ENCODE results near the gene TMPRSS6.

The TMPRSS6 gene

GRCh38 chr22:37090920-37091695 is 18.4 kb downstream of the TMPRSS6 start:
- no peaks in the 10 kb centered on the region for H3K9me3 Mint-ChIP-seq
- peaks cover 10% of the 10 kb centered on the region for H3K27me3 Mint-ChIP-seq
- H3K27ac Mint-ChIP-seq: peak overlapping the region in 1 of 2 donors; percentile 36
- ATAC-seq (no peak), DNase-seq (no peak)
- peaks cover 53% of the 10 kb centered on the region for H3K4me1 Mint-ChIP-seq
- H3K4me3 Mint-ChIP-seq: no peak overlapping the region

DNA sequence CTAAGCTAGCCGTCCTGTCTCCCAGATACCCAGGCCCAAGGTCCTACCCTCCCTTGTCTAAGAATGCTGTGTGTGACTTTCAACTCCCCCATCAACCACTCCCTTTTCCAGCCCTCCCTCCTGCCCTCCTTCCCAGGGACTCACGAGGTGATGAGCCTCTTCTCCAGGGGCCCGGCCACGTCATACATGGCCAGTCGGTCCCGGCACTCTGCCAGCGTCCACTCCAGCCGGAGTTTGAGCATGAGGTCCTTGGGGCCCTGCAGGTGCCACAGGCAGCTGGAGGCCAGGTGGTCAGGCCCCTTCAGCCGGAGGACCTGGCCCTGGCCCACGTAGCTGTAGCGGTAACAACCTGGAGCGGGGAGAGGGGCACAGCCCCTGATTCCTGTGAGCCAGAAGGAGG is 20.1 kb downstream of the TMPRSS6 start:
- Mint-ChIP-seq H3K27me3 (no peaks in the 10 kb centered on the region), H3K27ac (no peak overlapping the region), H3K4me3 (peak overlapping the region in 1 of 2 donors; percentile 25), H3K9me3 (no peaks in the 10 kb centered on the region), H3K4me1 (peaks cover 39% of the 10 kb centered on the region)
- no peak for DNase-seq
- ATAC-seq: no peak

- DNase-seq: no peak
- Mint-ChIP-seq H3K4me3 (peak overlapping the region; percentile 10 to 67), H3K9me3 (no peaks in the 10 kb centered on the region), H3K27me3 (no peaks in the 10 kb centered on the region), H3K4me1 (peaks cover 40% of the 10 kb centered on the region), H3K27ac (peak overlapping the region in 1 of 2 donors; percentile 18)
- ATAC-seq: no peak
Measured at GRCh38 chr22:37088750-37089408, 20.6 kb downstream of the TMPRSS6 start.

- H3K27ac Mint-ChIP-seq: peak overlapping the region in 1 of 2 donors; percentile 18
- H3K4me3 Mint-ChIP-seq: peak overlapping the region in 1 of 2 donors; percentile 67
- peak; percentile 33 for ATAC-seq
- DNase-seq: no peak
- H3K4me1 Mint-ChIP-seq: peaks cover 47% of the 10 kb centered on the region
- H3K9me3 Mint-ChIP-seq: no peaks in the 10 kb centered on the region
- H3K27me3 Mint-ChIP-seq: no peaks in the 10 kb centered on the region
Measured at GRCh38 chr22:37088108-37088605, 21.4 kb downstream of the TMPRSS6 start.

GRCh38 chr22:37086184-37086583 is 23.3 kb downstream of the TMPRSS6 start:
- no peak overlapping the region for H3K4me3 Mint-ChIP-seq
- DNase-seq: no peak
- H3K27ac Mint-ChIP-seq: no peak overlapping the region
- ATAC-seq: no peak
- H3K27me3 Mint-ChIP-seq: no peaks in the 10 kb centered on the region
- H3K9me3 Mint-ChIP-seq: no peaks in the 10 kb centered on the region
- H3K4me1 Mint-ChIP-seq: peaks cover 64% of the 10 kb centered on the region

DNA sequence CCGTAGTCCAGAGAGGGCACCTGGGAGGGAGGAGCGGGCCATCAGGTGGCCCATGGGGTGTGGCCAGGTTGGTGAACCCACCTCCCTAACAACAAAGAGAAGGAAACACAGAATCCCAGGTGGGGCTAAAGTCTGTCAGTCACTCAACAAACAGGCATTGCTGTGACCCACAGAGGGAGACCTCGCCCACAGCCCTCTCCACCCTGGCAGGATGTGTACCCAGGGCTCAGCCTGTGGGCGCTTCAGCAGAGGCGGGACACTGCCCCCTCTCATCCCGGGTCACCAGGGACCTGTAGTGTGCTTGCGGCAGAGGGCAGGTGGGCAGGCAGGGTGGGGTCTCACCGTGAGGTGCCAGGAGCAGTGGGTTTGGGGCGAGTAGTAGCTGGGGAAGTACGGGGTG is 25.1 kb downstream of the TMPRSS6 start:
- Mint-ChIP-seq H3K27ac (no peak overlapping the region), H3K4me3 (no peak overlapping the region), H3K9me3 (no peaks in the 10 kb centered on the region), H3K27me3 (no peaks in the 10 kb centered on the region), H3K4me1 (peaks cover 71% of the 10 kb centered on the region)
- ATAC-seq (no peak), DNase-seq (no peak)

DNA sequence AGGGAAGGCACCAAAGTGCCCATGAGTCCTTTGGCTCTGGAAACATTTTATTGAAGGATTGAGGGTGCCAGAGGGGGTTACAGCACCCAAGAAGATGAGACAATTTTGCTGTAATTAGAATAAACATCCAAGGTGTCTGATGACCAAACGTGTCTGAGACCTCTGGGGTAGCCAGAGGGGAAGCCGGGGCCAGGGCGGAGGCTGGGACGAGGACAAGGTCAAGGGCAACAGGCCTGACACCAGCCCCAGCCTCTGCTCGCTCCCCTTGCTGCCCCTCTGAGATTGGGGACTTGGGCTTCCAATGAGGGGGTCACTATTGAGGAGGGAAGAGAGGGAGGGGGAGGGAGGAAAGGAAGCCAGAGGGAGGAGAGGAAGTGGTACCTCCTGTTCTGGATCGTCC is 25.6 kb downstream of the TMPRSS6 start:
- H3K27me3 Mint-ChIP-seq: no peaks in the 10 kb centered on the region
- no peak for ATAC-seq
- peak overlapping the region in 1 of 2 donors; percentile 13 for H3K27ac Mint-ChIP-seq
- DNase-seq: no peak
- H3K4me3 Mint-ChIP-seq: no peak overlapping the region
- peaks cover 73% of the 10 kb centered on the region for H3K4me1 Mint-ChIP-seq
- H3K9me3 Mint-ChIP-seq: no peaks in the 10 kb centered on the region

- Mint-ChIP-seq H3K27me3 (no peaks in the 10 kb centered on the region), H3K4me1 (peaks cover 71% of the 10 kb centered on the region), H3K9me3 (no peaks in the 10 kb centered on the region), H3K4me3 (peak overlapping the region in 1 of 2 donors; percentile 1), H3K27ac (peak overlapping the region; percentile 77 to 79)
- no peak for ATAC-seq
- peak in 1 of 2 donors; percentile 27 for DNase-seq
Measured at GRCh38 chr22:37082251-37082873, 27.2 kb downstream of the TMPRSS6 start.

- H3K4me1 Mint-ChIP-seq: peaks cover 74% of the 10 kb centered on the region
- ATAC-seq (no peak), DNase-seq (no peak)
- H3K27ac Mint-ChIP-seq: peak overlapping the region in 1 of 2 donors; percentile 79
- H3K9me3 Mint-ChIP-seq: no peaks in the 10 kb centered on the region
- H3K4me3 Mint-ChIP-seq: no peak overlapping the region
- H3K27me3 Mint-ChIP-seq: no peaks in the 10 kb centered on the region
Measured at GRCh38 chr22:37080838-37081237, 28.7 kb downstream of the TMPRSS6 start.

GRCh38 chr22:37080438-37080837 is 29.1 kb downstream of the TMPRSS6 start:
- Mint-ChIP-seq H3K4me1 (peaks cover 78% of the 10 kb centered on the region), H3K9me3 (no peaks in the 10 kb centered on the region), H3K4me3 (peak overlapping the region; percentile 77 to 84), H3K27me3 (no peaks in the 10 kb centered on the region), H3K27ac (peak overlapping the region; percentile 88 to 98)
- DNase-seq: no peak
- ATAC-seq: no peak

DNA sequence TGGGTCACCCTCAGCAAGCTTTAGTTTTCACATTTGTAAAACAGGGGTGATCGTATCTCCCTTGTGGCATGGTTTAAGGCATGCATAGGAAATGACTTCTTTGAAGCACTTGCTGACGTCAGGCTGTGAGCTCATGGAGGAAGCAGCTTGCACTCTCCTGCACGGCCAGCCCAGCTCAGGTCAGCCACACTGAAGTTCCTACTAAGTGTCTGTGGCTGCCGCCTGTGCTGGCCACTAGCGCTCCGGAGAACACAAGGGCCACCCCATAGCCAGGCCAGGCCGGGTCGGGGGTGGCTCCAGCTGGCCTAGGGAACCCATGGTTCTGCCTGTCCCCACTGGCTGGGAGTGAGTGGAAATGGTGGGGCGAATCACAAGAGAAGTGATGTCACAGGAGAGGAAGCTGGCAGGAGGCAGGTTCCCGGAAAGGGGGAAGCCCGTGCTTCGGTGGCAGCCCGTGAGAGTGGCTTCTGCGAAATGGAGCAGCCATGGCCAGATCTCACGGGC is 29.8 kb downstream of the TMPRSS6 start:
- Mint-ChIP-seq H3K27ac (peak overlapping the region; percentile 88 to 98), H3K4me1 (peaks cover 79% of the 10 kb centered on the region), H3K9me3 (no peaks in the 10 kb centered on the region), H3K27me3 (no peaks in the 10 kb centered on the region), H3K4me3 (peak overlapping the region; percentile 77 to 84)
- DNase-seq: peak; percentile 59 to 84
- peak; percentile 86 for ATAC-seq

DNA sequence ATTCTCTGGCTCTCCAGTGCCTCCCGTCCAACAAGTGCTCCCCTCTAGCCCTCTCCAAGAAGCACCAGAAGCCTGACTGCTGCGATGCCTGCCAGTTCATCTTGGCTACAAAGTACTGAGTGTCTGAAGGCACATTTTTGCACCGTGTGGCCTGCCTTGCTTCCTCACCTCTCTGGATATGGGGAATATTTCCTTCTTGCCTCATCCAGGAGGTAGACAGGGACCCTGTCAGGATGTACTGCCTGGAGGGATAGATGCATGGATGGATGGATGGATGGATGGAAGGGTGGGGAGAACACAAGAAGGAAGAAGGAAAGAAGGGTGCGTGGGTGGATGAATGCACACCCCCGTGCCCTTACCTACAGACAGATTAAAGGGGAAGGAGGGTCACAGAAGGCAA is 30.4 kb downstream of the TMPRSS6 start:
- ATAC-seq: peak; percentile 17

DNA sequence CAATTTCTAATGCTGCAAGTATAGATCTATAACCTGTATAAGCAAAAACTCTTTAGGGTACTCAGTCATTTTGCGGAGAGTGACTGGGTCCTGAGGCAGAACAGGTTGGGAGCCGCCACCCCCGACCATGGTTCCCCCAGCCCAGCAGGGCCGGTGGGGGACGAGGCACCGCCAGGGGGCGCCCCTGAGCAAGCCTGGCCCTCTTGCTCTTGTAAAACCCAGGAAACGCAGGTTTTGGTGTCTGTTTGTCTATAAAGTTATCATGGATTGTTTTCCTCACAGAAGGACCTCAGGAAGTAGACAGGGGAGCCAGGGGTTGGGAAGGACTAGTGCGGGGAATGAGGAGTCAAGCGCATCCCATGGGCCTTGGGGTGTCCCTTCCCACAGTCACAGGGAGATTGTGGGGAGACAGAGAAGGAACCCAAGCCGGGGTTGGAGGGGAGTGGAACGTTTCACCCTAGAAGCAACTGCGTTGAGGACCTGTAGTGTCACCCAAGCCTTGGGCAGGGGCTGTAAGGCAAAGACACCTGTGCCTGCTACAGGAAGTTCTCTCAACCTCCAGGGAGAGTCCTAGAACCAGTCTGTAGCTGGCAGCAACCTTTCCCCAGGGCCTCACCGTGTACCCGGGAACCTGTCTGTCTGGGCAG is 31.6 kb downstream of the TMPRSS6 start:
- peak overlapping the region; percentile 85 to 98 for H3K27ac Mint-ChIP-seq
- peaks cover 63% of the 10 kb centered on the region for H3K4me1 Mint-ChIP-seq
- peak; percentile 56 for ATAC-seq
- peak overlapping the region; percentile 77 to 84 for H3K4me3 Mint-ChIP-seq
- H3K27me3 Mint-ChIP-seq: no peaks in the 10 kb centered on the region
- no peaks in the 10 kb centered on the region for H3K9me3 Mint-ChIP-seq
- peak; percentile 87 for DNase-seq

More for the DNA sequence above, 30.4 kb downstream of the TMPRSS6 start:
- H3K4me1 Mint-ChIP-seq: peaks cover 74% of the 10 kb centered on the region
- peak overlapping the region; percentile 77 to 84 for H3K4me3 Mint-ChIP-seq
- H3K9me3 Mint-ChIP-seq: no peaks in the 10 kb centered on the region
- peak overlapping the region; percentile 88 to 98 for H3K27ac Mint-ChIP-seq
- peak in 1 of 2 donors; percentile 38 for DNase-seq
- H3K27me3 Mint-ChIP-seq: no peaks in the 10 kb centered on the region

DNA sequence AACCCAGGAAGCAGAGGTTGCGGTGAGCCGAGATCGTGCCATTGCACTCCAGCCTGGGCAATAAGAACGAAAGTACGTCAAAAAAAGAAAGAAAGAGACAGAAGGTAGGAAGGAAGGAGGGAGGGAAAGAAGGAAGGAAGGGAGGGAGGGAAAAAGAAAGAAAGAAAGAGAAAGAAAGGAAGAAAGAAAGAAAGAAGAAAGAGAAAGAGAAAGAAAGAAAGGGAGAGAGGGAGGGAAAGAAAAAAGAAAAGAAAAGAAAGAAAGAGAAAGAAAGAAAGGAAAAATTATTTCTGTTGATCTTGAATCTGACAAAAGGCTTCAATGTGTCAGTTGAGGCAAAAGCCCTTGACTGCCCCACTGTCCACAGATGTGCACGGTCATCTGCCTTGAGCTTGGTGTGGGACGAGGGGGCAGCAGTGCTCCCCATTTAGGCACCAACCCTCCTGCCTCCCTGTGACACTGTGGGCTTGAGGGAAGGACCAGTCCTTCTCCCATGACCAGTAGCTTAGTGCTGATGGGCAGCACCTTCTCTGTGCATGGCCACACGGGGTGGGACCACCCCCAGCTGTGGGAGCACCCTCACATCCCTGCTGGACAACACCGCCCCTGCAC is 33.6 kb downstream of the TMPRSS6 start:
- no peak for DNase-seq
- Mint-ChIP-seq H3K4me3 (no peak overlapping the region), H3K4me1 (peaks cover 43% of the 10 kb centered on the region), H3K27me3 (no peaks in the 10 kb centered on the region), H3K27ac (no peak overlapping the region), H3K9me3 (no peaks in the 10 kb centered on the region)
- ATAC-seq: no peak

- no peak for ATAC-seq
- Mint-ChIP-seq H3K4me3 (no peak overlapping the region), H3K27ac (no peak overlapping the region), H3K4me1 (peaks cover 34% of the 10 kb centered on the region), H3K9me3 (no peaks in the 10 kb centered on the region), H3K27me3 (no peaks in the 10 kb centered on the region)
- no peak for DNase-seq
Measured at GRCh38 chr22:37075046-37075445, 34.5 kb downstream of the TMPRSS6 start.
